Erythroblast (primary cell): Measurements from ENCODE around the gene RPH3AL.

Experiments
- DNase-seq, 2 experiments: peaks; one replicate each; lab custom pipeline; 2025; lab: John Stamatoyannopoulos, UW
- GATA1 ChIP-seq: IDR thresholded peaks from 2 replicates; pipeline ENCODE4 v1.6.1; 2011; ENCODE audit warnings: low read depth, mild to moderate bottlenecking, control low read depth, low read length, moderate library complexity
- POLR2A ChIP-seq: IDR thresholded peaks from 2 replicates; pipeline ENCODE4 v1.6.1; 2011; ENCODE audit warnings: mild to moderate bottlenecking, low read length

RPH3AL gene

GRCh38 chr17:384622-385177 lies 32.1 kb upstream of the RPH3AL start:
- DNase-seq = no peak
- TF ChIP-seq GATA1 (no peak), POLR2A (no peak)

GRCh38 chr17:383771-384621 lies 31.4 kb upstream of the RPH3AL start:
- no peak for TF ChIP-seq GATA1
- no peak for TF ChIP-seq POLR2A
- no peak for DNase-seq

GRCh38 chr17:382644-383533 lies 30.3 kb upstream of the RPH3AL start:
- peak in 1 of 2 experiments; percentile 10 for DNase-seq
- TF ChIP-seq POLR2A = no peak
- no peak for TF ChIP-seq GATA1

GRCh38 chr17:381941-382643 lies 29.5 kb upstream of the RPH3AL start:
- no peak for TF ChIP-seq GATA1
- TF ChIP-seq POLR2A = no peak
- DNase-seq = no peak

- DNase-seq = no peak
- no peak for TF ChIP-seq POLR2A
- no peak for TF ChIP-seq GATA1
These were observed 28.9 kb upstream of the RPH3AL start for GRCh38 chr17:381516-381915.

GRCh38 chr17:379531-380465 lies 27.2 kb upstream of the RPH3AL start:
- no peak for DNase-seq
- TF ChIP-seq GATA1 (no peak), POLR2A (no peak)

GRCh38 chr17:378068-378467 lies 25.5 kb upstream of the RPH3AL start:
- TF ChIP-seq GATA1 = no peak
- TF ChIP-seq POLR2A = no peak
- DNase-seq = no peak

GRCh38 chr17:376936-377863 lies 24.6 kb upstream of the RPH3AL start:
- TF ChIP-seq GATA1 = no peak
- no peak for TF ChIP-seq POLR2A
- DNase-seq = no peak

GRCh38 chr17:373613-374230 lies 21.1 kb upstream of the RPH3AL start:
- TF ChIP-seq GATA1 (no peak), POLR2A (no peak)
- DNase-seq = no peak

- DNase-seq = no peak
- no peak for TF ChIP-seq POLR2A
These were observed 19.8 kb upstream of the RPH3AL start for GRCh38 chr17:372157-373152.
